ENCODE measurements around the gene FZR1. TPM values are rescaled to one million over a fixed set of nuclear protein-coding genes. Genes with fewer than 3 reads are reported as not detected.

The FZR1 gene
- total RNA-seq, 1 experiment from 2014 or later = 51.4 TPM

- no peak overlapping the region for H2BK15ac ChIP-seq (ENCODE audit: low read depth, low read length)
- H3K4me2 ChIP-seq (ENCODE audit: insufficient read depth, insufficient read length, low read length) = peak overlapping the region; percentile 17
- Mint-ChIP-seq H3K27me3 (ENCODE audit: low read depth) (no peaks in the 10 kb centered on the region; the same call in 1 of the 2 replicates), H3K4me1 (peaks cover 36 to 45% of the 10 kb centered on the region in 2 experiments), H3K9me3 (no peaks in the 10 kb centered on the region; a peak in 1 of 5 replicates), H3K27ac (peak overlapping the region; percentile 63 to 91 (median 83); a peak in 6 of 7 replicates), H3K4me3 (peak overlapping the region; percentile 38 to 69), H3K36me3 (ENCODE audit: insufficient read depth in 1 of 3, low read depth in 3 of 3) (peaks cover 2 to 11% (median 10%) of the 10 kb centered on the region in 3 experiments; a peak in 5 of 7 replicates)
- no peak overlapping the region for H3K4ac ChIP-seq (ENCODE audit: low read depth, low read length)
- H3K56ac ChIP-seq (ENCODE audit: insufficient read length, low read depth, low read length) = no peak overlapping the region
- H4K8ac ChIP-seq (replicated peaks; ENCODE audit: insufficient read length, low read depth, low read length) = no peak overlapping the region
- H3K23me2 ChIP-seq (ENCODE audit: insufficient read length, low read depth, low read length, poor library complexity, severe bottlenecking) = no peaks in the 10 kb centered on the region
- no peak overlapping the region for H2BK20ac ChIP-seq (ENCODE audit: low read depth, low read length, poor library complexity, severe bottlenecking)
- H4K91ac ChIP-seq (ENCODE audit: insufficient read length, low read depth, low read length) = no peak overlapping the region
- no peak for TF ChIP-seq CTCF (conservative IDR thresholded peaks at IDR 0.05)
- peak; percentile 68 for DNase-seq
- H3K9ac ChIP-seq (ENCODE audit: extremely low read depth, insufficient read length, low read length) = no peak overlapping the region
- H3K79me2 ChIP-seq (ENCODE audit: insufficient read depth, low read length) = no peaks in the 10 kb centered on the region; the same call in 1 of the 2 replicates
- no peak overlapping the region for H3K14ac ChIP-seq (ENCODE audit: insufficient read depth, low read length)
- no CpG with 5 or more reads among the region's 10 CpGs for WGBS (ENCODE audit: extremely low coverage, insufficient read length, low lambda C conversion rate)
- no peaks in the 10 kb centered on the region for H4K20me1 ChIP-seq (ENCODE audit: control insufficient read depth, insufficient read depth, insufficient read length)
- H3K27me3 ChIP-seq (ENCODE audit: insufficient read depth, low read length) = no peaks in the 10 kb centered on the region
- no peaks in the 10 kb centered on the region for H3K79me1 ChIP-seq (ENCODE audit: insufficient read depth, low read depth, low read length, poor library complexity, severe bottlenecking)
- H3K27ac ChIP-seq (ENCODE audit: insufficient read length, low read depth, low read length) = no peak overlapping the region
- H4K5ac ChIP-seq (ENCODE audit: insufficient read length, low read depth, low read length) = no peak overlapping the region
- H2BK12ac ChIP-seq (ENCODE audit: insufficient read length, low read depth, low read length) = no peak overlapping the region
- H2BK120ac ChIP-seq (ENCODE audit: low read depth, low read length, poor library complexity, severe bottlenecking) = no peak overlapping the region
- H2BK5ac ChIP-seq (ENCODE audit: insufficient read length, low read length) = no peak overlapping the region
- no peak overlapping the region for H2AK5ac ChIP-seq (ENCODE audit: insufficient read length, low read length)
- H3K9me3 ChIP-seq (ENCODE audit: control insufficient read depth, low read depth, low read length) = no peaks in the 10 kb centered on the region
- no peak overlapping the region for H3T11ph ChIP-seq (ENCODE audit: low read length)
- peak overlapping the region; percentile 19 for H3K18ac ChIP-seq (ENCODE audit: insufficient read length, low read depth, low read length)
- no peak overlapping the region for H2AFZ ChIP-seq (ENCODE audit: low read length)
- H3K4me1 ChIP-seq (ENCODE audit: insufficient read depth, low read length) = peaks cover 3% of the 10 kb centered on the region; the same call in 1 of the 2 replicates
- H3K23ac ChIP-seq (ENCODE audit: insufficient read length, low read depth, low read length) = no peak overlapping the region
Observed at GRCh38 chr19:3518255-3518654, 12.1 kb downstream of the FZR1 start.

Data from H9 (cell line).